Suprapubic skin (tissue), 4 donors: ENCODE results near the gene PNRC2.
"Not testable (repeated sequence)": the region's sequence is repeated elsewhere in the genome, so short reads cannot be mapped to it uniquely, and the experiment has no call there.

ENCODE experiments used
- EP300 ChIP-seq: sonication (generic); formaldehyde crosslinking; IDR thresholded peaks from one replicate; pipeline ENCODE4 v1.6.1; 2017; ENCODE audit warnings: antibody characterized with exemption
- POLR2A ChIP-seq, 2 donors: fragments of 450-650 bp; IDR thresholded peaks; one replicate each; pipeline ENCODE4 v1.6.1; 2017; ENCODE audit warnings: antibody characterized with exemption in 2 of 2, mild to moderate bottlenecking in 2 of 2, moderate library complexity in 2 of 2
- POLR2AphosphoS5 ChIP-seq, 3 donors: sonication (generic); formaldehyde crosslinking; IDR thresholded peaks; one replicate each; pipeline ENCODE4 v1.6.1; 2017; ENCODE audit warnings: antibody characterized with exemption in 3 of 3
- TF ChIP-seq, protein P1 (sequence below), 2 donors: fragments of 200-600 bp in 1 of 2; fragments of 450-650 bp in 1 of 2; sonication (generic) in 1 of 2; IDR thresholded peaks; one replicate each; pipeline ENCODE4 v1.5.1; 2016 to 2019; ENCODE audit warnings: antibody characterized with exemption in 2 of 2, mild to moderate bottlenecking in 1 of 2, moderate library complexity in 1 of 2

DNA sequence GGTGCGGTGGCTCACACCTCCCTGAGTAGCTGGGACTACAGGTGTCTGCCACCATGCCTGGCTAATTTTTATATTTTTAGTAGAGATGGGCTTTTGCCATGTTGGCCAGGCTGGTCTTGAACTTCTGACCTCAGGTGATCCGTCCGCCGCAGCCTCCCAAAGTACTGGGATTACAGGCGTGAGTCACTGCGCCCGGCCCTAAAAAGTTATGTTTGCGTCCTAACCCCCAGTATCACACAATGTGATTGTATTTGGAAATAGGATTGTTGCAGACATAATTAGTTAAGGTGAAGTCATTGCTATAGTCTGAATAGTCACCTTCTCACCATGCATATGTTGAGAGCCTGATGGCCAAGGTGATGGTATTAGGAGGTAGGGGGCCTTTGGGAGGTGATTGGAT is 53.2 kb downstream of the PNRC2 start:
- not testable (repeated sequence) for TF ChIP-seq EP300; POLR2AphosphoS5 (IDR thresholded peaks at IDR 0.05); POLR2A (IDR thresholded peaks at IDR 0.05)
- TF ChIP-seq, protein P1, sequence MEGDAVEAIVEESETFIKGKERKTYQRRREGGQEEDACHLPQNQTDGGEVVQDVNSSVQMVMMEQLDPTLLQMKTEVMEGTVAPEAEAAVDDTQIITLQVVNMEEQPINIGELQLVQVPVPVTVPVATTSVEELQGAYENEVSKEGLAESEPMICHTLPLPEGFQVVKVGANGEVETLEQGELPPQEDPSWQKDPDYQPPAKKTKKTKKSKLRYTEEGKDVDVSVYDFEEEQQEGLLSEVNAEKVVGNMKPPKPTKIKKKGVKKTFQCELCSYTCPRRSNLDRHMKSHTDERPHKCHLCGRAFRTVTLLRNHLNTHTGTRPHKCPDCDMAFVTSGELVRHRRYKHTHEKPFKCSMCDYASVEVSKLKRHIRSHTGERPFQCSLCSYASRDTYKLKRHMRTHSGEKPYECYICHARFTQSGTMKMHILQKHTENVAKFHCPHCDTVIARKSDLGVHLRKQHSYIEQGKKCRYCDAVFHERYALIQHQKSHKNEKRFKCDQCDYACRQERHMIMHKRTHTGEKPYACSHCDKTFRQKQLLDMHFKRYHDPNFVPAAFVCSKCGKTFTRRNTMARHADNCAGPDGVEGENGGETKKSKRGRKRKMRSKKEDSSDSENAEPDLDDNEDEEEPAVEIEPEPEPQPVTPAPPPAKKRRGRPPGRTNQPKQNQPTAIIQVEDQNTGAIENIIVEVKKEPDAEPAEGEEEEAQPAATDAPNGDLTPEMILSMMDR (IDR thresholded peaks at IDR 0.05) = not testable (repeated sequence)
